H1 (cell line): ENCODE results near the gene KLK4. TPM values are rescaled to one million over a fixed set of nuclear protein-coding genes. Genes with fewer than 3 reads are reported as not detected.

ENCODE experiments used
- ASH2L ChIP-seq: fragments of 200-600, 300-600 bp; sonication (generic); IDR thresholded peaks from one replicate; pipeline ENCODE4 v1.7.1; 2017; ENCODE audit warnings: low read length
- BRCA1 ChIP-seq: IDR thresholded peaks from 2 replicates; pipeline ENCODE4 v1.6.1; 2012; ENCODE audit warnings: low read depth, low read length, improper control_type of control experiment
- CBX8 ChIP-seq: fragments of 300-800, 300-1000 bp; sonication (generic); IDR thresholded peaks from 2 replicates; pipeline ENCODE4 v1.7.1; 2016; ENCODE audit warnings: low read depth, low read length, borderline replicate concordance
- GABPA ChIP-seq: IDR thresholded peaks from 2 replicates; pipeline ENCODE4 v1.6.1; 2011; ENCODE audit warnings: mild to moderate bottlenecking, low read length, moderate library complexity, borderline replicate concordance; ENCODE audit not compliant: insufficient read depth
- HDAC2 ChIP-seq, 2 experiments: fragments of 300-600 bp in 1 of 2; sonication (generic) in 1 of 2; IDR thresholded peaks; 2 replicates each; pipeline ENCODE4 v1.6.1; 2011 to 2012; ENCODE audit warnings: low read depth in 2 of 2, low read length in 2 of 2, mild to moderate bottlenecking in 2 of 2, moderate library complexity in 2 of 2, borderline replicate concordance in 1 of 2, inconsistent platforms in 1 of 2
- JUND ChIP-seq: IDR thresholded peaks from 2 replicates; pipeline ENCODE4 v1.6.1; 2011; ENCODE audit warnings: mild to moderate bottlenecking, improper control_type of control experiment, low read length
- NANOG ChIP-seq: IDR thresholded peaks from 2 replicates; pipeline ENCODE4 v1.6.1; 2011; ENCODE audit warnings: low read length, low read depth, mild to moderate bottlenecking, inconsistent platforms; ENCODE audit not compliant: insufficient read depth, poor library complexity, severe bottlenecking
- PHF8 ChIP-seq: fragments of 200-600 bp; sonication (generic); conservative IDR thresholded peaks from 2 replicates; pipeline ENCODE4 v1.7.1; 2012; ENCODE audit warnings: low read depth, mild to moderate bottlenecking, inconsistent platforms, low read length, moderate library complexity
- RNF2 ChIP-seq: fragments of 200-900, 300-1000 bp; sonication (generic); IDR thresholded peaks from 2 replicates; pipeline ENCODE4 v1.7.1; 2016; ENCODE audit warnings: borderline replicate concordance, low read depth, mild to moderate bottlenecking, antibody characterized with exemption, low read length; ENCODE audit not compliant: poor library complexity, severe bottlenecking; ENCODE audit errors: missing control alignments
- RXRA ChIP-seq: IDR thresholded peaks from 2 replicates; pipeline ENCODE4 v1.6.1; 2011; ENCODE audit warnings: low read depth, mild to moderate bottlenecking, low read length, moderate library complexity; ENCODE audit not compliant: insufficient read depth
- SIRT6 ChIP-seq: IDR thresholded peaks from one replicate; pipeline ENCODE4 v1.7.1; 2012; ENCODE audit warnings: low read length, inconsistent platforms
- SIX5 ChIP-seq: IDR thresholded peaks from 2 replicates; pipeline ENCODE4 v1.6.1; 2011; ENCODE audit warnings: mild to moderate bottlenecking, low read depth, low read length
- SP1 ChIP-seq: IDR thresholded peaks from 2 replicates; pipeline ENCODE4 v1.6.1; 2011; ENCODE audit warnings: low read depth, low read length
- SP4 ChIP-seq: IDR thresholded peaks from 2 replicates; pipeline ENCODE4 v1.6.1; 2012; ENCODE audit warnings: low read length, inconsistent platforms
- ZNF274 ChIP-seq: IDR thresholded peaks from 2 replicates; pipeline ENCODE4 v1.7.0; 2012; ENCODE audit warnings: low read length, borderline replicate concordance; ENCODE audit errors: extremely low read depth
- polyA plus RNA-seq, 7 experiments: library from polyadenylated mRNA; depleted of rRNA in 3 of 7; stranded (reverse) in 5 of 7; unstranded in 2 of 7; fragments of >200 nt in 5 of 7; fragments of 200-250 nt in 2 of 7; gene quantifications; 1 replicate in 5 of 7; 2 replicates in 1 of 7; 4 replicates in 1 of 7; pipeline versions ENCODE4 v1.2.1 to v1.2.3, GENCODE V29; 2011 to 2013; ENCODE audit warnings: missing spikeins in 2 of 7, mixed read lengths in 2 of 7
- total RNA-seq: library from RNA; stranded (reverse); fragmentation: NEBNext Ultra II Directional; extraction: Animal tissue kit (Norgen Biotek cat#: 25700); gene quantifications from 2 replicates; pipeline ENCODE4 v1.2.1, GENCODE V29; 2021
- TF ChIP-seq, protein P1 (sequence below): IDR thresholded peaks from 2 replicates; pipeline ENCODE4 v1.6.1; 2011; ENCODE audit warnings: low read length, improper control_type of control experiment

The KLK4 gene
- total and polyA plus RNA-seq, 2 of the 8 experiments (the other 6 are each of a cell fraction or from before 2014, with no cell fraction given): 0.44 TPM; not detected in 1

DNA sequence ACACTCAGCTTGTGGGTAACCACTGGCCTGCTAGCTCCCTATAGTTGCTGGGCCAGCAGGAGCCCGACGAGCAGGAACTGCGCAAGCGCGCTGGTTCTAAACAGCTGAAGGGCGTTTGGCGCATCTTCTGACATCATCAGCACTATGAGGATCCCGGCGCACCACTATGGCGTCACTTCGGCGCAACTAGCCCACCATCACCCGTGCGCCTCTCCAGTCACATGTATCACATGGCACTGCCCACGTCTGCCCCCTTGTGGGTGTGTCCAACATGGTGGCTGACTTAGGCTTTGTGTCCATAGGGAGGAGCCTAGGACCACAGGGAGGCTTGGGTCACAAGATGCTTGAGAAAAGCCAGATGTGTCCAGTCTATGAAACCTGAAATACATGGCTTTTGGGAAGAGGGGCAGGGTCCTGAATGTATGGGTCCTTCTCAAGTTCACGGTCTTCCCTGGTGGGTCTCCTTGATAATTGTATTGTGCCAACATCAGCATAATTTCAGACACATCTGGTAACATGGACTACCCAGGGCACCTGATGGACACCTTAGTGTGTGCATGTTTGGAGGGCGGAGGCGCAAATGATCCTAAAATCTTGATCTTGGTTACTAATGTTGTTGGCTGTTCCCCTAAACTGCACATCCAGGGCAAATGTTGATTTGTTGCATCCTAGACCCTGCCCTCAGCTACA lies 18.0 kb downstream of the KLK4 start (continued):
- TF ChIP-seq CBX8 (no peak), RXRA (no peak), HDAC2 (IDR thresholded peaks at IDR 0.05; ENCODE audit: borderline replicate concordance in 1 of 2, low read depth in 2 of 2, low read length in 2 of 2) (no peak), SP4 (no peak), GABPA (no peak), PHF8 (no peak), BRCA1 (no peak), SP1 (no peak), ZNF274 (no peak), RNF2 (no peak), ASH2L (no peak), SIRT6 (no peak), SIX5 (no peak), NANOG (no peak), JUND (no peak)
- TF ChIP-seq, protein P1, sequence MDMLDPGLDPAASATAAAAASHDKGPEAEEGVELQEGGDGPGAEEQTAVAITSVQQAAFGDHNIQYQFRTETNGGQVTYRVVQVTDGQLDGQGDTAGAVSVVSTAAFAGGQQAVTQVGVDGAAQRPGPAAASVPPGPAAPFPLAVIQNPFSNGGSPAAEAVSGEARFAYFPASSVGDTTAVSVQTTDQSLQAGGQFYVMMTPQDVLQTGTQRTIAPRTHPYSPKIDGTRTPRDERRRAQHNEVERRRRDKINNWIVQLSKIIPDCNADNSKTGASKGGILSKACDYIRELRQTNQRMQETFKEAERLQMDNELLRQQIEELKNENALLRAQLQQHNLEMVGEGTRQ: peak; percentile 61
